ENCODE results near the gene RIN1. TPM values are rescaled to one million over a fixed set of nuclear protein-coding genes. Genes with fewer than 3 reads are reported as not detected.
"Not testable (repeated sequence)": the region's sequence is repeated elsewhere in the genome, so short reads cannot be mapped to it uniquely, and the experiment has no call there.

The RIN1 gene, protein sequence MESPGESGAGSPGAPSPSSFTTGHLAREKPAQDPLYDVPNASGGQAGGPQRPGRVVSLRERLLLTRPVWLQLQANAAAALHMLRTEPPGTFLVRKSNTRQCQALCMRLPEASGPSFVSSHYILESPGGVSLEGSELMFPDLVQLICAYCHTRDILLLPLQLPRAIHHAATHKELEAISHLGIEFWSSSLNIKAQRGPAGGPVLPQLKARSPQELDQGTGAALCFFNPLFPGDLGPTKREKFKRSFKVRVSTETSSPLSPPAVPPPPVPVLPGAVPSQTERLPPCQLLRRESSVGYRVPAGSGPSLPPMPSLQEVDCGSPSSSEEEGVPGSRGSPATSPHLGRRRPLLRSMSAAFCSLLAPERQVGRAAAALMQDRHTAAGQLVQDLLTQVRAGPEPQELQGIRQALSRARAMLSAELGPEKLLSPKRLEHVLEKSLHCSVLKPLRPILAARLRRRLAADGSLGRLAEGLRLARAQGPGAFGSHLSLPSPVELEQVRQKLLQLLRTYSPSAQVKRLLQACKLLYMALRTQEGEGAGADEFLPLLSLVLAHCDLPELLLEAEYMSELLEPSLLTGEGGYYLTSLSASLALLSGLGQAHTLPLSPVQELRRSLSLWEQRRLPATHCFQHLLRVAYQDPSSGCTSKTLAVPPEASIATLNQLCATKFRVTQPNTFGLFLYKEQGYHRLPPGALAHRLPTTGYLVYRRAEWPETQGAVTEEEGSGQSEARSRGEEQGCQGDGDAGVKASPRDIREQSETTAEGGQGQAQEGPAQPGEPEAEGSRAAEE
- total RNA-seq = 32.3 and 43.9 TPM in 2 replicates
- polyA plus RNA-seq (2012) = 5.7 TPM

DNA sequence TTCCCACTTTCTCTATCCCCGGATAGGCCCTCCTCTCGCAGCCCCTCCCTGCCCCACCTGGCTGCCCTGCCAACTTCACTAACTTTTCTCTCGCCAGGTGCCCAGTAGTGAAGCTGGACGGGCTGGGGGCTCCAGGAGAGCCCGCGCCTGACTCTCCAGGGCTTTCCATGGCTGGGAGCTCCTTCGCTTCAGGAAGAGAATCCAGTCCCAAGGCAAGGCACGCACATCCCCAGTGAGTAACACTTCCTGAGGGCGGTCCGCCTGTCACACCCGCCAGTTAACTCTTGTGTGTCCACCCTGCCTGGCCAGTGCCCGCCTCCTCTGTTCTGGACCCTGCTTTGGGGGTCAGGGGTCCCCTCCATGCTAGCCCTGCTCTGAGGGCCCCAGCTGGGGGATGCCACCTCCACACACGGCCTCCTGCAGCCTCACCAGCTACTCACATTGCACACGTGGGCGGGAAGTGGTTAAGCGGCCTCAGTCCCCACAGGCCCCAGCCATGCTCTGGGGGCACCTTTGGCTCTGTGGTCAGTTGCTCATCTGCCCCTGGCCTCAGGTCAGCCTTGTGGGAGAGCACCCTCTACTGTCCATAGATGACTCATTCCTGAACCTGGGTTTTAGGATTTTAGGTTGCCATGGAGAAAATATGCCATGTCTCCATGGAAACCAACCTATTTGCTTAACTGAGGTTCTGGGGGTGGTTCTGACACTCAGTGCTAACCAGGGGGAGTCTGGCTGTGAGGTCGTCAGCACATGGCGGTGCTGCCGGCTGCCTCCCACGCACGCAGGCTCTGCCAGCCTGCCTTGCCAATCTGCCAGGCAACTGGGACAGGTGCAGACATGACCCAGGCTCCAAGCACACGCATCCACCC, at the start of gene RIN1:
TSS of gene RIN1 (minus strand) at position 201 of the 869 bp plus-strand sequence. CDS start at position 169, 32 bp downstream.
- DNase-seq (ENCODE audit: low read depth) = peak; percentile 98

DNA sequence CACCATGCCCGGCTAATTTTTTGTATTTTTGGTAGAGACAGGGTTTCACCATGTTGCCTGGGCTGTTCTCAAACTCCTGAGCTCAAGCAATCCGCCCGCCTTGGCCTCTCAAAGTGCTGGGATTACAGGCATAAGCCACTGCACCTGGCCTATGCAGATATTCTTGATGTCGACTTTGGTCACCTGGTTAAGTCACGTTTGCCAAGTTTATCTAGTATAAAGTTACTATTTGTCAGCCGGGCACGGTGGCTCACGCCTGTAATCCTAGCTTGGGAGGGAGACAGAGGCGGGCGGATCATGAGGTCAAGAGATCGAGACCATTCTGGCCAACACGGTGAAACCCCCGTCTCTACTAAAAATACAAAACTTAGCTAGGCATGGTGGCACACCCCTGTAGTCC, 48.1 kb upstream of the RIN1 start:
- DNase-seq (ENCODE audit: low read depth) = not testable (repeated sequence)

DNA sequence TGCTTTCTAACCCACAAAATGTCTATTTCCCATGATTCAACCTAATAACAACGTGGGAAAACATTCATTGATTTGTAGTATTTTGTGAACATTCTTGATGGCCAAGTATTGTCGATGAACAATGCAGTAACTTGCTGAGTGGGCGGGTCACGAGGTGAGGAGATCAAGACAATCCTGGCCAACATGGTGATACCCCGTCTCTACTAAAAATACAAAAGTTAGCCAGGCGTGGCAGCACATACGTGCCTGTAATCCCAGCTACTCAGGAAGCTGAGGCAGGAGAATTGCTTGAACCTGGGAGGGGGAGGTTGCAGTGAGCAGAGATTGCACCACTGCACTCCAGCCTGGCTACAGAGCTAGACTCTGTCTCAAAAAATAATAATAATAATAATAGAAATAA, 44.0 kb upstream of the RIN1 start:
- DNase-seq (ENCODE audit: low read depth) = not testable (repeated sequence)

DNA sequence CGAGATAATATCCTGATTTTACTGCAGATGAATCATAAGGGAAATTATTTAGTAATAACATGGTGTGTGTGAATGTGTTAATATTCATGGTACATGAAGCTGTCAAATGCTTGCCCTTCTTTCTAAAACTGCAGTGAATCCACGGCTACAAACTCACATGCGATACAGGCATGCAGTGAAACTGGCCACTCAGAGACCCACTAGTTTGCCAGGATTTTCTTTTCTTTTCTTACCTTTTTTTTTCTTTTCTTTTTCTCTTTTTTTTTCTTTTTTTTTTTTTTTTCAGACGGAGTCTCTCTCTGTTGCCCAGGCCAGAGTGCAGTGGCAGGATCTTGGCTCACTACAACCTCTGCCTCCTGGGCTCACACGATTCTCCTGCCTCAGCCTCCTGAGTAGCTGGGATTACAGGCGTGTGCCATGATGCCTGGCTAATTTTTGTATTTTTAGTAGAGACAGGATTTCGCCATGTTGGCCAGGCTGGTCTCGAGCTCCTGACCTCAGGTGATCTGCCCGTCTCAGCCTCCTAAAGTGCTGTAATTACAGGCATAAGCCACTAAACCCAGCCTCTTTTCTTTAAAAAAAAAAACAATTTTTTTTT, 37.6 kb upstream of the RIN1 start:
- not testable (repeated sequence) for DNase-seq (ENCODE audit: low read depth)

DNA sequence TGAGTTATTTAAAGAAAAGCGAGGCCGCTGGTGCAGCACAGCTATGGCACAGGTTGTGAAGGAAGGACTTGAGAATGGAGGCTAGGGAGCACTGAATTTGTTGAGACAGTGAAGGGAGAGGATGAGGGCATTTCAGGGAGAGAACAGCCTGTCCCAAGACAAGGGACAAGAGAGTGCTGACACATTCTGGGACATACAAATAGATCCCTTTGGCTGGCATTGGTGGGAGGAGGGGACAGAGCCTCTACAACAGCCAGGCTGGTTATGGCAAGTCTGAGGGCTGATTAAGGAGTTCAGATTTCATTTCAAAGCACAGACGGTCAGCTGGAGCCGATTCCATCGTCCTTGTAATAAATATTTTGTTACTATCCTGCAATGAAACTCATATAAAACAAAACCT, 37.0 kb upstream of the RIN1 start:
- peak; percentile 44 for DNase-seq (ENCODE audit: low read depth)

DNA sequence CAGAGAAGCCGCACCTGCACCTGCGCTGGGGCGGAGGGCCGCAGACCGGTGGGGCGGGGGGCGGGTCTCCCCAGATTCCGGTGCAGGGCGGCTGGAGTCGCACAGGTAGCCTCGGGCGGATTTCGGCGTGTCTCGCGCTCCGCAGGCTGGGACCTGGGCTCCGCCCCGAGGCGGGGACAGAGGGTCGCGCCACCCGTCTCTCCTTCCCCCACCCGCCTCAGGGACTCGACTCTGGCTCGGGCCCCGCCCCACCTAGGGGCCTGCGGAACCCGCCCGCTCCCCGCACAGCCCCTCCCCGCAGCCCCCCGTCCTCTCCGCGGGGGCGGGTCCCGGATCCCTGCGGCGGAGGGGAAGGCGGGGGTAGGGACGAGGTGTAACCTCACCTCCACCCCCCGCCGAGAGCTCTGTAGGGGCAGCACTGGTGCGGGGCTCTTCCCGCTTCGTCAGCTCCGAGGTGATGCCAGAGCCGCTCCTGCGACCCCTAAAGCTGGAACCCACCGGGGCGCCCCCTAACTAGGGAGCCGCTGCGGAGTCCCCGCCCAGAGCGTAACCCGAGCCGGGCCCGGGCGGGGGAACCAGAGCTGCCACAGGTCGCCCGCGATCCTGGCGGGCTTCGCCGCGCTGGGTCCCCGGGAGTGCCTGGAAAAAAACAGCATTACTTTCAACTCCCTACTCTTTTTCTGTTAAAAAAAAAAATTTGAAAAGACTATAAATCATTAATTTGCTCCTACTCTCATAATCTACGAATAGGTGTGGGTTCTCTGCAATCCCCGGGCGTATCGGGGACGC, 35.6 kb upstream of the RIN1 start, which contains the start of gene SLC29A2:
TSS of gene SLC29A2 (minus strand) at position 134 of the 789 bp plus-strand sequence. CDS start 169 bp downstream, outside the sequence.
- peak; percentile 33 for DNase-seq (ENCODE audit: low read depth)

DNA sequence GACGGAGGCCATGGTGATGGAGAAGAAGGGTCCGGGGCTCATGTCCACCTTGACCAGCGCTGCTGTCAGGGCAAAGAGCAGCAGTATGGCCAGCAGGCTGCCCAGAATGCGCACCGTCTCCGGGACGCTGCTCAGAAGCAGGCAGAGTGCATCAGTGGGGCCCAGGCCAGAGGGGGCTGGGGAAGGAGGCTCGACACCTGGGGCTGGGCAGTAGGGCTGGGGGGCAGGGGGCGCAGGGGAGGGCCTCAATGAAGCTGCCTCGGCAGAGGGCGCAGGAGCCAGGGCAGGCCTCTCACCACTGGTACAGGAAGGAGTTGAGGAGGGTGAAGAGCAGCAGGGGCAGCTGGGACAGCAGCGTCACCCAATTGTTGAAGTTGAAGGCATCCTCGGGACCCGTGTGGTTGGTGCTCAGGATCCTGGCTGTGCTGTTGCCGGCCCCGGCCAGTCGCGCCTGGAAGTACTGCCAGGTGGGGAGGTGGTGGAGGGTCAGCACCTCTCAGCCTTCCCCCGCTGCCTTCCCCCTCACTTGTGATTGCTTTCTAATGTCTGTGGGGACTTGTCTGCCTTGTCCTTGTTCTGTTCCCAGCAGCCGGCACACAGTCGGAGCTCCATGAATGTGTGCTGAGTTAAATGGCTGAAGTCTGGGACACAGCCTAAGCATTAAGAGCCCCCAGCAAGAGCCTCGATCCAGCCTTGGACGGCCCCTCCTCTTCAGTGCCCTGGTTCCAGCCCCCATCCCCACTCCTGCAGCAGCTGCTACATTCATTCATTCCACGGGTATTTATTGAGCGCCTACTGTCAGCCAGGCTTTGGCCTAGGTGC, 33.0 kb upstream of the RIN1 start:
- no peak for DNase-seq (ENCODE audit: low read depth)

DNA sequence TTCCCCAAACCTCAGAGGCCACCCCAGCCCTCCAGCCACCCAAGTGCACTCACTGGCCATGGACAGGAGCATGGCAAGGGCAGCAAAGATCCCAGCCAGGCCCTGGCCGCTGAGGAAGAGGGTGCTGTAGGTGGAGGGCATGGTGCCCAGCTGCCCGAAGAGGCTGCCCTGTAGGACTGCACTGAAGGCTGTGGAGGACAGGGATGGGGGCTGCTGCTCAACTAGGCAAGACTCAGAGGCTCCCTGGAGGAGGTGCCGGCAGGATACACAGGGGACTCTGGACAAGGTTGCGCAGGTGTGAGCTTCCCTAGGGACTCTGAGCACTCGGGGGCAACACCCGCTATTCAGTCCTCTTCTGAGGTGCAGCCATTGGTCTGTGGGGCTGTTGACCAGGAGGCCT, 32.2 kb upstream of the RIN1 start:
- DNase-seq (ENCODE audit: low read depth) = no peak

DNA sequence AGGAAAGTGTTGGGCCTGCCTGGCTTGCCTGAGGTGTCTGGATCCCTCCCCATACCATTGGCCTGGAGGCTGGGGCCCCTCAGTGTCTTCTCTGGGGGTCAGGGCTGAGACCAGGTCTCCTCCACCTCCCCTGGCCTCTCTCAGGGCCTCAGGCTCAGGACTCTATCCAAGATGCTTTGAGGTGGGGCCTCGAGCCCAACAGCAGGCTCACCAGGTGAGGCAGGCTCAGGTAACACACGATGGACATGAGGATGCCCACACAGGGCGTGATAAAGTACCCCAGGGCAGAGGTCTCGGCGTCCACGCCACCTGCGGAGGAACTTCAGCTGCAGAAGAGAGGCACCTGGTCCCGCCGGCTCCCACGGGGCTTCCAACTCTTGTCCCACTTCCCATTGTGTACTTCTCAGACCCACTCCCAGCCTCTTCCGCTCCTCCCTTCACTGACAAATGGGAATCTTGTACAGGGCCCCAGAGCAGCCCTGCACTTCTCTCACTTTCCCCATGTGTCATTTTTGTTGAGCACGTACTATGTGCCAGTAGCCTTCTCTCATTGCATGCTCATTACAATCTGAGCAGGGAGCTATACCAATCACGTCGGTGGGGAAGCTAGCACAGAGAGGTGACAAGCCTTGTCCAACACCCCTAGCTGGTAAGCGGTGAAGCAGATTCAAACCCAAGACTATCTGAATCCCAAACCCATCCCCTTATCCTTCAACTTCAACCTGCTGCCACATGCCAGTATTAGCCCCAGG, 31.5 kb upstream of the RIN1 start:
- DNase-seq (ENCODE audit: low read depth) = no peak

DNA sequence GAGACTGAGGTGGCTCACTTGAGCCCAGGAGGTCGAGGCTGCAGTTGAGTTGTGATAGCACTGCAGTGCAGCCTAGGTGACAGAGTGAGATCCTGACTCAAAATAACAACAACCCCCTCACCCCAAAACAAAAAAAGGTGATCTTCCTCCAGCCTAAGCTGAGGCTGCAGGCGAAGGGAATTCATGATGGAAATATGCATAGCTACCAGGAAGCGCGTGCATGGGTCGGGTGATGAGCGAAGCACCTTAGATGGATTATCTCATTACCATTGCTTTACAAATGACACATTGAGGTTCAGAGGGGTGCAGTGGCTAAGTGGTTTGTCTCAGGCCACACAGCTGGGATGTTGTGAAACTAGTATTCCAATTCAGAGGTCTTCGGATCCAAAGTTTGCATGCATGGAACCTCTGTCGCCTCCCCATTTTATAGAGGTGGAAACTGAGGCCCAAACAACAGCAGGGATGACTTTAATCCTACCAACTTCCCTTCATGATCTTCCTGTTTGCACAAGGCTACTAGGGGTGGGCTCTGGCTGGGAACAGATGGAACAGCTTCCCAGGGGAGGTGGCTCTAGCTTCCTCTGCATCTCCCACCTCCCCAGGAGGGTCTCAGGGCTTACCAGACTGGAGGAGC, 30.7 kb upstream of the RIN1 start:
- DNase-seq (ENCODE audit: low read depth) = no peak

DNA sequence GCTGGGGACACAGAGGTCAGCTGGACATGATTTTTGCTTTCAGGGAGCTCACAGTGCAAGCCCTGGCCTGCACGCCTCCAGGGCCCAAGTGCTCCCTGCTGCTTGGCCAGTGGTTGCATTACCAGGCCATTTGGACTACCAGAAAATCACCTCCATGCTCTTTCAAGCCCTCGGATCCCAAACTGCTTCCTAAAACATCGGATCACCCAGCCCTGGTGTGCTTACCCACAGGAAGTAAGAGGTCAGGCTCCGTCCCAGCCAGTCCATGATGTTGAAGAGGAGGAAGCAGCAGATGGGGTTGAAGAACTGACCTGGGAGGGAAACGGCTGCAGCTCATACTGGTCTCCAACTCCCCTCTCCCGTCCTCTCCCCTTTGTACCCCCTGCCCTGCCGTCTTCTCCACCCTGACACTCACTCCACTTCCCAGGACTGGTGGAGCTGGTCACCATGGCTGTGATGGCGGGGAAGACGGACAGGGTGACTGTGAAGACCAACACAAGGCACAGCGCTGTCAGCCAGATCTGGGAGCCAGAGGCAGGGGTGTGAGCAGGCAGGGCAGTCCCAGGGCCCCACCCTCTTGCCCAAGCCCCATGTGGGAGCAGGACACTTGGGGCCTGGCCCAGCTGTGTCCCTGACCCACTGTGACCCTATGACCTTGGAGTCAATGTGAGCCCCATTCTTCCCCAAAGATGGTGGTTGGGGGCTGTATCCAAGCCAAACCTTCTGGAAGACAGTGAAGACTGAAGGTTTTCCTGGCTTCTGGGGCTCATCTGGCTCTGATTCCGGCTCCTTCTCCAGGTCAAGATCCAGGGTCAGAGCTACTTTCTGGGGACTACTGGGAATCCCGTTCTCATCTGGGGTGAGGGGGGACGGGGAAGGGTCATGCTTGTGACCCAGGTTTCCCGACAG, 29.7 kb upstream of the RIN1 start:
- no peak for DNase-seq (ENCODE audit: low read depth)

DNA sequence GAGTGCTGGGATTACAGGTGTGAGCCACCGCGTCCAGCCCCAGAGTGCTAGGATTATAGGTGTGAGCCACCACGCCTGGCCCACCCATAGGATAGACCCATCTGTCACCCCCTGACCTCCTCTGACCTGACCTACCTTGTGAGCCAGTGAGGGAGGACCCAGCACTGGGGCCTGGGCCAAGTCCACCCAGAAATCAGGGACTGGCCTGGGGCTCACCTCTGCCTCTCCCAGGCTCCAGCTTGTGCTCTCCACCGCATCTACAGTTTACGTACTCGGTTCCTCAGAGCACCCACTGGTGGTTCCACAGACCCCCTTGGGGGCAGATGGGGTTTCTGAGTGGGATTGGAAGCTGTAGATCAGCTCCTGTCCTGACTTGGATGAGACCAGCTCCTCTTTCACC, 28.9 kb upstream of the RIN1 start:
- DNase-seq (ENCODE audit: low read depth) = no peak

DNA sequence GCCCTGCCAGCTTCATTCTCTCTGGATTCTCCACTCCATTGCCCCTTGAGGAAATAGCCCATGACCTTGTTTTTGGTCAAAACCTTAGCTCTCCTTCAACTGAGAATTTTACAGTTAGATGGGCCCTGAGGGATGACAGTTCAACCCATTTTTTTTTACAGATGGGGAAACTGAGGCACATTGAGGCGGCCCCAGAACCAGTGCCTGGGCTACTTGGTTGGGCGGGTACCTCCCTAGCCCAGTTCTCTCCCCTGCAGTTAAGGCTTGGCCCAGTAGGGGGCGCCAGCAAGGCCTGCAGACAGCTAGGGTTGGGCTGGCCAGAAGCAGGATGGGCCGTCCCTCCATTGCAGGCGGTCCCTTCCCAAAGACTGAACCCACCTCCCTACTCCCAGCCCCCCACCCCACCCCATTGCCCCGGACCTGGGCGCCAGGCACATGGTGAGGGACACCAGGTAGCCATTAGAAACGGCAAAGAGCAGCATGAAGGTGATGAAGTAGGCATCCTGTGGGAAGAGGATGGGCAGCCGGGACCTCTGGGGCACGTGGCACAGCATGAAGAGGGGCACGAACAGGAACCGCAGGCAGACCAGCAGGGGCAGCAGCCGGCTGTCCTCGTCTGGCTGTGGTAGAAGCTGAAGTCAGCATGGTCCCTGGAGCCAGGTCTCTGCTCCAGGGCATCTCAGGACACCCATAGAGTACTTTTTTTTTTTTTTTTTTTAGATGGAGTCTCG, 27.7 kb upstream of the RIN1 start:
- no peak for DNase-seq (ENCODE audit: low read depth)

DNA sequence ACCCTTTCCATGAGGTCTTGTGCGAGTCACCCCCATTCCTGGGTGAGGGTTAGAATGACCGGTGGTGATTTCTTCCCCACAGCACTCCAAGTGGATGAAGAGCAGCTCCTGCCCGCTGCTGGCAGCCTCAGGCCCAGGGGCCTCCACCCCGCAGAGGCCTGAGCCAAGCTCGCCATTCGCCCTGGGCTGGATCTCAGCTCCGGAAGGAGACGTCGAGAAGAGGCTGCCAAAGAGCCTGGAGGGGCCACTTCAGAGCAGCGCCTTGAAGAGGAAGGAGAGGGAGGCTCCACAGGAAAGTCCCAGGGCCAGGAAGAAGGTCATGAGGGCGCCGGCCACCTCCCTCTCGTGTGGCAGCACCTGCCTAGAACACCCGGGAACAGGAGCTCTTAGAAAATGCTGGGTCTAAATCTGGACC, 27.0 kb upstream of the RIN1 start:
- no peak for DNase-seq (ENCODE audit: low read depth)

DNA sequence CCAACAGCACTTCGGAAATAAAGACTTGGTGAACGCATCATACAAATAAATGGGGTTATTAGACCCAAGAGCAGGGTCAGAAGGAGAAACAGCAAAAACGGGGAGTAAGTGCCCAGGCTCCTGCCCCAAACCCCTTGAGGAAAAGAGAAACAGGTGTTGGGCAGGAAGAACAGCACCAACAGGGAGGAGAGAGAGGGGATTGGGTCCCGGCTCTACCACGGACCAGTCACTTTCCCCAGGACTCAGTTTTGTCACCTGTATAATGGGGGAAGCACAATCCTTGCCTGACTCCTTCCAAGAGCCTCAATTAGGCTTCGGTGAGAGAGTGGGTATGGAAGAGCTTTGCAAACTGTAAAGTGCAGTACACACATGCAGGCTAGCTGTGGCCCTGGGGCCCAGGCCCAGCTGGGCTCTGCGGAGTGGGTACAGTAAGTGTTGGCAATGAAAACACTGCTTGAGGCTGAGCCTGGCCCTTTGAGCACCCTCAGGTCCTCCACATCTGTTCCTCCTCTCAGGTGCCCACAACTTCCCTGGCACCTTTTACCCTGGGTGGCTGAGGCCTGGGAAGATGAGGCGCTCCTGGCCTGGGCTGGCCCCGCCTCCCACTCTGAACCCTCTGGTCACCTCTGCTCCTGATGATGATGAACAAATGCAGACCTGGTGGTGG, 26.4 kb upstream of the RIN1 start:
- DNase-seq (ENCODE audit: low read depth) = no peak
